Hepatocyte (in vitro differentiated cells): ENCODE results near the gene PIGB. TPM values are rescaled to one million over a fixed set of nuclear protein-coding genes. Genes with fewer than 3 reads are reported as not detected.
"Not testable (repeated sequence)": the region's sequence is repeated elsewhere in the genome, so short reads cannot be mapped to it uniquely, and the experiment has no call there.

Experiments
- DNase-seq: peaks from one replicate; pipeline ENCODE4 v3.0.0-alpha.2; 2016; ENCODE audit warnings: low spot score
- H2AFZ ChIP-seq: fragments of 200-600 bp; sonication (generic); 2 replicates; pipeline ENCODE4 v1.6.0; 2016; ENCODE audit warnings: antibody characterized with exemption, mild to moderate bottlenecking
- H3K27ac ChIP-seq: fragments of 200-600 bp; sonication (generic); 2 replicates; pipeline ENCODE4 v1.5.1; 2016; ENCODE audit warnings: mild to moderate bottlenecking
- H3K27me3 ChIP-seq: fragments of 200-600 bp; sonication (generic); 2 replicates; pipeline ENCODE4 v1.6.1; 2016
- H3K36me3 ChIP-seq: fragments of 200-600 bp; sonication (generic); replicated peaks from 2 replicates; pipeline ENCODE4 v1.5.1; 2016; ENCODE audit warnings: low read depth; ENCODE audit not compliant: insufficient read depth
- H3K4me1 ChIP-seq: fragments of 200-600 bp; sonication (generic); 2 replicates; pipeline ENCODE4 v1.5.1; 2016; ENCODE audit warnings: mild to moderate bottlenecking, moderate library complexity; ENCODE audit not compliant: insufficient read depth
- H3K4me2 ChIP-seq: fragments of 200-600 bp; sonication (generic); 2 replicates; pipeline ENCODE4 v1.6.0; 2016
- H3K4me3 ChIP-seq: fragments of 200-600 bp; sonication (generic); 2 replicates; pipeline ENCODE4 v1.5.1; 2016; ENCODE audit warnings: mild to moderate bottlenecking
- H3K79me2 ChIP-seq: fragments of 200-600 bp; sonication (generic); 2 replicates; pipeline ENCODE4 v1.6.0; 2017; ENCODE audit warnings: mild to moderate bottlenecking
- H3K9me2 ChIP-seq: fragments of 200-600 bp; sonication (generic); replicated peaks from 2 replicates; pipeline ENCODE4 v1.6.0; 2017; ENCODE audit warnings: mild to moderate bottlenecking; ENCODE audit not compliant: insufficient read depth
- H3K9me3 ChIP-seq: fragments of 200-600 bp; sonication (generic); 2 replicates; pipeline ENCODE4 v1.5.1; 2016; ENCODE audit warnings: low read depth, mild to moderate bottlenecking
- H4K20me1 ChIP-seq: fragments of 200-600 bp; sonication (generic); 2 replicates; pipeline ENCODE4 v1.6.0; 2016; ENCODE audit warnings: mild to moderate bottlenecking; ENCODE audit not compliant: insufficient read depth, poor library complexity, severe bottlenecking
- CTCF ChIP-seq: fragments of 200-600 bp; sonication (generic); IDR thresholded peaks from 2 replicates; pipeline ENCODE4 v1.5.1; 2016; ENCODE audit warnings: antibody characterized with exemption, mild to moderate bottlenecking; ENCODE audit not compliant: poor library complexity
- EZH2 ChIP-seq: fragments of 200-600 bp; sonication (generic); IDR thresholded peaks from 2 replicates; pipeline ENCODE4 v1.6.1; 2016; ENCODE audit warnings: antibody characterized with exemption, mild to moderate bottlenecking, borderline replicate concordance
- EZH2phosphoT487 ChIP-seq: fragments of 200-600 bp; sonication (generic); IDR thresholded peaks from one replicate; pipeline ENCODE4 v1.6.1; 2018; ENCODE audit warnings: antibody characterized with exemption, mild to moderate bottlenecking, low read depth, moderate library complexity; ENCODE audit not compliant: unreplicated experiment, severe bottlenecking
- WGBS: methylation state at CpG from one replicate; pipeline ENCODE4 v1.1.6; 2016; ENCODE audit warnings: low lambda C conversion rate; ENCODE audit errors: missing lambda C conversion rate; 5-methylcytosine and 5-hydroxymethylcytosine counted together
- polyA plus RNA-seq: library from polyadenylated mRNA; unstranded; fragments of >200 nt; fragmentation: Nextera tagmentation; extraction: Ambion mirVana; gene quantifications from 2 replicates; pipeline ENCODE4 v1.2.1, GENCODE V29; 2016
- total RNA-seq: library from RNA; depleted of rRNA; stranded (reverse); fragments of >200 nt; gene quantifications from 2 replicates; pipeline ENCODE4 v1.2.3, GENCODE V29; 2014

Gene PIGB
- total and polyA plus RNA-seq, 2 experiments from 2014 or later = 12.1 to 13.5 TPM

DNA sequence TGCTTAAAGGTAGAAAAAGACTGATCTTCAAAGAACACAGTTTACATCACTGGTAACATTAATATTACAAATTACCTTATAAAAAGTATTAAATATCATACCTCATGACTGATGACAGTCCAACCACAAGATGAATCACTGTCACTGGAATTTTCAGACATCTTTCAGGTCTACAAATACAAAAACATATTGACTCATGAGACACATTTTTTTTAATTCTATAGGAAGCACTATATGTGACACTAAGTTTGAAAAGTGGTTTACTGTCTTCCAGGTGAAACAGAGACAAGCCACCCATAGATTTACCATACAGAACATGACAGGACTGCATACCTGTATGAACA lies 70.2 kb downstream of the PIGB start:
- Histone ChIP-seq H3K4me3 (no peak overlapping the region), H4K20me1 (no peaks in the 10 kb centered on the region), H3K9me2 (no peaks in the 10 kb centered on the region), H2AFZ (no peak overlapping the region), H3K36me3 (no peaks in the 10 kb centered on the region), H3K4me2 (no peak overlapping the region), H3K79me2 (no peaks in the 10 kb centered on the region), H3K4me1 (no peaks in the 10 kb centered on the region), H3K27me3 (no peaks in the 10 kb centered on the region), H3K9me3 (no peaks in the 10 kb centered on the region), H3K27ac (no peak overlapping the region)
- TF ChIP-seq EZH2 (no peak), EZH2phosphoT487 (no peak), CTCF (no peak)
- no peak for DNase-seq

GRCh38 chr15:55394694-55395093 lies 75.7 kb downstream of the PIGB start:
- H3K36me3 ChIP-seq = no peaks in the 10 kb centered on the region
- no peaks in the 10 kb centered on the region for H3K9me2 ChIP-seq
- H3K27ac ChIP-seq = no peak overlapping the region
- no peak for DNase-seq
- no peaks in the 10 kb centered on the region for H3K9me3 ChIP-seq
- H3K4me2 ChIP-seq = no peak overlapping the region
- no peaks in the 10 kb centered on the region for H4K20me1 ChIP-seq
- no peak overlapping the region for H2AFZ ChIP-seq
- H3K79me2 ChIP-seq = peaks cover 15% of the 10 kb centered on the region
- TF ChIP-seq EZH2phosphoT487 = no peak
- no peak for TF ChIP-seq EZH2
- TF ChIP-seq CTCF = no peak
- H3K4me3 ChIP-seq = no peak overlapping the region
- no peaks in the 10 kb centered on the region for H3K27me3 ChIP-seq
- no peaks in the 10 kb centered on the region for H3K4me1 ChIP-seq
- WGBS = 88% methylated on average over 1 of the region's 1 CpG

GRCh38 chr15:55398243-55398642 lies 79.2 kb downstream of the PIGB start:
- Histone ChIP-seq H3K4me2 (no peak overlapping the region), H3K4me1 (no peaks in the 10 kb centered on the region), H3K79me2 (peaks cover 33% of the 10 kb centered on the region), H2AFZ (no peak overlapping the region), H3K27me3 (no peaks in the 10 kb centered on the region), H4K20me1 (no peaks in the 10 kb centered on the region), H3K36me3 (no peaks in the 10 kb centered on the region), H3K9me2 (no peaks in the 10 kb centered on the region), H3K27ac (no peak overlapping the region), H3K9me3 (no peaks in the 10 kb centered on the region), H3K4me3 (no peak overlapping the region)
- no peak for TF ChIP-seq CTCF
- TF ChIP-seq EZH2 = no peak
- TF ChIP-seq EZH2phosphoT487 = no peak
- 94% methylated on average over 5 of the region's 5 CpGs for whole genome bisulfite sequencing
- no peak for DNase-seq

- H3K27ac ChIP-seq, H3K4me1 ChIP-seq, H2AFZ ChIP-seq, H3K9me2 ChIP-seq, H3K36me3 ChIP-seq, H3K9me3 ChIP-seq, H3K27me3 ChIP-seq, DNase-seq, H4K20me1 ChIP-seq, H3K4me3 ChIP-seq, H3K4me2 ChIP-seq: not testable (repeated sequence)
- peaks cover 39% of the 10 kb centered on the region for H3K79me2 ChIP-seq
- 93% methylated on average over 8 of the region's 8 CpGs for WGBS
Measured at GRCh38 chr15:55400050-55400449, 81.0 kb downstream of the PIGB start.
